GM12864 (cell line): ENCODE results near the gene NFXL1.

Experiments used
- DNase-seq: peaks from one replicate; pipeline ENCODE4 v3.0.0-alpha.2; 2011; ENCODE audit warnings: low read depth
- H3K4me3 ChIP-seq: 2 replicates; pipeline ENCODE4 v1.5.1; 2011; ENCODE audit warnings: mild to moderate bottlenecking, low read depth, low read length, control low read depth
- CTCF ChIP-seq: IDR thresholded peaks from 2 replicates; pipeline ENCODE4 v1.5.1; 2011; ENCODE audit warnings: low read depth, mild to moderate bottlenecking, moderate library complexity, low read length, control low read depth, inconsistent platforms; ENCODE audit errors: missing control alignments

Gene NFXL1

DNA sequence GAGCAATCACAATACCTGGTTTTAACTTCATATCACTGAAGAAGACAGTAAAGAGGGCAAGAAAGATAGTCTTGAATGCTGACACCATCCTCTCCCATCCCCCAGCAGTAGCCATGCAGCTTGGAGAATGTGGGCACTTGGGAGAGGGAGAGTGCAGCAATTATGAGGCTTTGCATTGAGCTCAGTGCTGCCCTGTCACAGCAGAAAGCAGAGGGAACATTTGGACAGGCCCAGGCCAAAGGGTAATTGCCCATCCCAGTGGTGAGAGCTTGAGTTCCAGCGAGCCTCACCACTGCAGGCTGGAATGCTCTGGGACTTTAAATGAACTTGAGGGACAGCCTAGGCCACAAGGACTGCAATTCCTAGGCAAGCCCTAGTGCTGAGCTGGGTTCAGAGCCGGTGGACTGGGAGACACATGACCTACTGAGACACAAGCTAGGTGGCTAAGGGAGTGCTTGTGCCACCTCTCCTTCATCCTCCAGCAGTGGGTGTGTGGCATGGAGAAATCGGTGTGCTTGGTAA lies 112.8 kb downstream of the NFXL1 start:
- H3K4me3 ChIP-seq: no peak overlapping the region
- no peak for DNase-seq
- TF ChIP-seq CTCF: no peak

DNA sequence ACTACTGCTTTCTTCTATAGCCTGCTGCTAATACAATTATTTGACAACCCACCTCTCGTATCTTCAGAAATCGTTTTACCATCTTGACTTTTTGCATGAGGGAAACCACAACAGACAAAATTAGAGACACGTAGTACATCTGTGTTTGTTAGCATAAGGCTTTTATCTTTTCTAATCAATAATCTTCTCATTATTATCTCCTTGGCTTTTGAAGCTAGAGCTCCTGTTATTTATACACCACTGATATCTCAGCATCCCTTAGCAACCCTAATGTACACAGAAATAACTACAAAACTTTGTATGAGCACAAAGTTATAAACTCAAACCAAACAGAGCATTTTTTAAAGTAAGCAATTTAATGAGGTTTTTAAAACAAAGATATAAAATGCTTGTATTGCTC lies 116.2 kb downstream of the NFXL1 start:
- TF ChIP-seq CTCF: no peak
- no peak for DNase-seq
- H3K4me3 ChIP-seq: no peak overlapping the region
